ENCODE data around the gene MLLT3.
A peak's percentile ranks its signal among the peaks of the same experiment; 100 is the strongest.

Gene MLLT3

DNA sequence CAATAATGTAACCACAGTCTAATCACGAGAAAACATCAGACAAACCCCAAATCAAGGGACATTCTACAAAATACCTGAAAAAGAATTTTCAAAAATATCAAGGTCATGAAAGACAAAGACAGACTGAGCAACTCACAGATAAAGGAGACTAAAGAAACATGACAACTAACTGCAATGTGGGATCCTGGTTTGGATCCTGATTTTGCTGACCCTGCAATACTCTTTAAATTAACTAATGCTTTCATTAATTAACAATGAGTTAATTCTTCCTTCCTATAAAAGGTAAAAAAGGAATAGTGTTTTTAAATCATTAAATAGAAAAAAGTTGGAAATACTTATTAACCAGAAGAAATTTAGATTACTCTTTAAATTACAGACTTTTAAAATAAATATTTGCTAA is 103.6 kb downstream of the MLLT3 start:
- Mint-ChIP-seq H3K36me3 (ENCODE audit: low read depth) (peaks cover 15% of the 10 kb centered on the region), H3K4me3 (no peak overlapping the region), H3K4me1 (ENCODE audit: low read depth) (peaks cover 45% of the 10 kb centered on the region), H3K27ac (no peak overlapping the region), H3K9me3 (no peaks in the 10 kb centered on the region), H3K27me3 (ENCODE audit: low read depth) (no peaks in the 10 kb centered on the region)
- no peak for DNase-seq (ENCODE audit: low spot score)

DNA sequence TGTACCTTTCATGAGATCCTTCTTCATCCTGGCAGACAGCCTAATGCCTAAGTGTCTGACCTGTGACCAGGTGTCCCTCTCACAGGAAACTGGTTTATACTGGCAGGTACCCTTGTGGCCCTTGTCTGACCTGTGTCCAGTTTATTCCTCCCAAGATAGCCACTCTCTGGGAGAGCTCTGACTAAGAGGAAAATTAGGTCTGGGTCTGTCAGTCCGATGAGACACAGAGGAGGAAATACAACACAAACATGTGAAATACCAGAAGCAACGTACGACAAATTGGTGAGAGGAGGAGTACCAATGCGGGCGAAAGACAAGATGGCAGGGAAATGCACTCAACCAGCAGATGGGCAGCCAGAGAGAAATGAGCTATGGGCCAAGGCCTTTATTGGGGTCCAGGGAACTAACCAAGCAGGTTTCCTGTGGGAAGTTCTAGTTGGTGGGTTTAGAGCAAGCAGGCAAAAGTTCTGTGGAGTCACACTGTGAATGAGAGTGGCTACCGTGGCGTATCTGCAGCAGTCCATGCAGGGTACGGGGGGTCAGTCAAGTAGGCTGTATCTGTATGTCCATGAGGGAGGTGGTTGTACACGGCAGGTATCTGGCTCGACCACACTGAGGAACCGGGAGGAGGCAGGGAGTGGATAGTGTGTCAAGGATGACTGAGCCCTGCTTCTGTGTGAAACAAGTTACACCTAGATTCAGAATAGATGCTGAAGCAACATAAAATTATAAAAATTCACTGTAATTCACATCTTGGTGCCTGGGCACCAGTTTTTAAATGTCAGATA is 109.0 kb downstream of the MLLT3 start:
- Mint-ChIP-seq H3K4me3 (peak overlapping the region; percentile 42), H3K9me3 (no peaks in the 10 kb centered on the region), H3K27me3 (ENCODE audit: low read depth) (no peaks in the 10 kb centered on the region), H3K36me3 (ENCODE audit: low read depth) (peaks cover 19% of the 10 kb centered on the region), H3K27ac (peak overlapping the region; percentile 67), H3K4me1 (ENCODE audit: low read depth) (peaks cover 69% of the 10 kb centered on the region)
- no peak for DNase-seq (ENCODE audit: low spot score)

- Mint-ChIP-seq H3K27ac (peak overlapping the region; percentile 4), H3K9me3 (no peaks in the 10 kb centered on the region), H3K4me3 (peak overlapping the region; percentile 42), H3K36me3 (ENCODE audit: low read depth) (peaks cover 18% of the 10 kb centered on the region), H3K4me1 (ENCODE audit: low read depth) (peaks cover 72% of the 10 kb centered on the region), H3K27me3 (ENCODE audit: low read depth) (no peaks in the 10 kb centered on the region)
- no peak for DNase-seq (ENCODE audit: low spot score)
Measured at GRCh38 chr9:20512636-20513035, 109.7 kb downstream of the MLLT3 start.

DNA sequence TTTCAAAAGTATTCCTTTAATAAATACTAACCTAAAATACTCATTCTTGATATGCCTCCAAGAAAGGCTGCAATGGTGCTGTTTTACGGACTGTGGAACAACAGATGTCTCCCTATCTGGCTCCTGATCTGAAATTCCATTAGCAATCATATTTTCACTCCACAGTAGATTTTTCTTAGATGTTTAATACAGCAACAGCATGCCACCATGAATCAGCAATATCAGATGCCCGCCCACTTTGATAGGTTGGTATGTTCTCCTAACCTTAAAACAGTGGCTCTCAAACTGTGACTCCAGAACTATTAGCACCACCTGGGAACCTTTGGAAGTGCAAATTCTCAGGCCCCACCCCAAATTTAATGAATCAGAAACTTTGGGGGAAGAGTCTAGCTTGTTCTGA is 110.2 kb downstream of the MLLT3 start:
- DNase-seq (ENCODE audit: low spot score): no peak
- Mint-ChIP-seq H3K27ac (no peak overlapping the region), H3K27me3 (ENCODE audit: low read depth) (no peaks in the 10 kb centered on the region), H3K9me3 (no peaks in the 10 kb centered on the region), H3K4me1 (ENCODE audit: low read depth) (peaks cover 72% of the 10 kb centered on the region), H3K4me3 (no peak overlapping the region), H3K36me3 (ENCODE audit: low read depth) (peaks cover 18% of the 10 kb centered on the region)

DNA sequence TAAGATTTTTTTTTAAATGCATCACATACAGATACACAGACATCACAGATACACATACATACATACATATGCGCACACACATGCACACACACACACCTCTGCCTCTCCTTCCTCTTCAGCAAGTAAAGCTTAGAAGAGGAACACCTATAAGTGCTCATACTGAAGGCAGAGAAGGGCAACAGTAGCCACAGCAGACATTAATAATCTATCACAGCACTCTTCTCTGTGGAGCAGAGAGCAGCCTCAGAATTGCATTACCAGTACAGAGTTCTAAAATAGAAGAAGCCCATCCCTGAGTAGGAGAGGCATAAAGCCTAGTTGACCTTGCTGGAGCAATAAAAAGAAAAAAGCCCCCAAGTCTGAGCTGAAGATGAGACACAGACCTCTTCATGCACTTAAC is 110.6 kb downstream of the MLLT3 start:
- no peak for DNase-seq (ENCODE audit: low spot score)
- Mint-ChIP-seq H3K27me3 (ENCODE audit: low read depth) (no peaks in the 10 kb centered on the region), H3K4me1 (ENCODE audit: low read depth) (peaks cover 73% of the 10 kb centered on the region), H3K36me3 (ENCODE audit: low read depth) (peaks cover 18% of the 10 kb centered on the region), H3K4me3 (no peak overlapping the region), H3K27ac (no peak overlapping the region), H3K9me3 (no peaks in the 10 kb centered on the region)

- H3K9me3 Mint-ChIP-seq: no peaks in the 10 kb centered on the region
- H3K4me1 Mint-ChIP-seq (ENCODE audit: low read depth): peaks cover 73% of the 10 kb centered on the region
- peak overlapping the region; percentile 44 for H3K4me3 Mint-ChIP-seq
- no peak for DNase-seq (ENCODE audit: low spot score)
- peak overlapping the region; percentile 9 for H3K27ac Mint-ChIP-seq
- peaks cover 16% of the 10 kb centered on the region for H3K36me3 Mint-ChIP-seq (ENCODE audit: low read depth)
- no peaks in the 10 kb centered on the region for H3K27me3 Mint-ChIP-seq (ENCODE audit: low read depth)
Measured at GRCh38 chr9:20509466-20509865, 112.8 kb downstream of the MLLT3 start.

GRCh38 chr9:20508242-20508641 is 114.1 kb downstream of the MLLT3 start:
- Mint-ChIP-seq H3K27ac (peak overlapping the region; percentile 61), H3K9me3 (no peaks in the 10 kb centered on the region), H3K27me3 (ENCODE audit: low read depth) (no peaks in the 10 kb centered on the region), H3K4me1 (ENCODE audit: low read depth) (peaks cover 69% of the 10 kb centered on the region), H3K36me3 (ENCODE audit: low read depth) (peaks cover 20% of the 10 kb centered on the region), H3K4me3 (peak overlapping the region; percentile 44)
- DNase-seq (ENCODE audit: low spot score): peak; percentile 54

GRCh38 chr9:20507431-20507830 is 114.9 kb downstream of the MLLT3 start:
- Mint-ChIP-seq H3K9me3 (no peaks in the 10 kb centered on the region), H3K4me3 (peak overlapping the region; percentile 44), H3K4me1 (ENCODE audit: low read depth) (peaks cover 61% of the 10 kb centered on the region), H3K36me3 (ENCODE audit: low read depth) (peaks cover 17% of the 10 kb centered on the region), H3K27me3 (ENCODE audit: low read depth) (no peaks in the 10 kb centered on the region), H3K27ac (no peak overlapping the region)
- DNase-seq (ENCODE audit: low spot score): no peak

- Mint-ChIP-seq H3K9me3 (no peaks in the 10 kb centered on the region), H3K4me1 (ENCODE audit: low read depth) (peaks cover 52% of the 10 kb centered on the region), H3K27me3 (ENCODE audit: low read depth) (no peaks in the 10 kb centered on the region), H3K4me3 (no peak overlapping the region), H3K27ac (no peak overlapping the region), H3K36me3 (ENCODE audit: low read depth) (peaks cover 17% of the 10 kb centered on the region)
- DNase-seq (ENCODE audit: low spot score): no peak
Measured at GRCh38 chr9:20506099-20506900, 116.0 kb downstream of the MLLT3 start.

DNA sequence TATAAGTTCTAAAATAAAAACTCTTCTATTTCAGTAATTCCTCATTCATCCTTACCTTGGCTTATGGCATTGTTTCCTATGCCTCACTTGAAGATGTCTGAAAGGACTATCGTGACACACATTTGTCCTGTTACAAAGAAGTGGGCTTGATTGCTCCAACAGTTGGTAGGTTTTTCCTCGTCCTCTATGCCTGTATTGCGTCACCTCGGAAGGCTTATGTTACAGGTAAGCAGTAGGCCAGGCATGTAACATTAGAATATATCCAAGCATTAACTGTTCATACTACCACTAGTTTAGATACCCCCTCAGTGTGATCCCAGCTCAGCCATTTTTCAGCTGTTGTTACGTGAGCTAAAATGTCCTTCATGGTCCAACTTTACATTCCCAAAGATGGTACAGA is 116.7 kb downstream of the MLLT3 start:
- H3K36me3 Mint-ChIP-seq (ENCODE audit: low read depth): peaks cover 17% of the 10 kb centered on the region
- no peaks in the 10 kb centered on the region for H3K9me3 Mint-ChIP-seq
- H3K27ac Mint-ChIP-seq: no peak overlapping the region
- no peak overlapping the region for H3K4me3 Mint-ChIP-seq
- peaks cover 57% of the 10 kb centered on the region for H3K4me1 Mint-ChIP-seq (ENCODE audit: low read depth)
- no peaks in the 10 kb centered on the region for H3K27me3 Mint-ChIP-seq (ENCODE audit: low read depth)
- DNase-seq (ENCODE audit: low spot score): no peak

DNA sequence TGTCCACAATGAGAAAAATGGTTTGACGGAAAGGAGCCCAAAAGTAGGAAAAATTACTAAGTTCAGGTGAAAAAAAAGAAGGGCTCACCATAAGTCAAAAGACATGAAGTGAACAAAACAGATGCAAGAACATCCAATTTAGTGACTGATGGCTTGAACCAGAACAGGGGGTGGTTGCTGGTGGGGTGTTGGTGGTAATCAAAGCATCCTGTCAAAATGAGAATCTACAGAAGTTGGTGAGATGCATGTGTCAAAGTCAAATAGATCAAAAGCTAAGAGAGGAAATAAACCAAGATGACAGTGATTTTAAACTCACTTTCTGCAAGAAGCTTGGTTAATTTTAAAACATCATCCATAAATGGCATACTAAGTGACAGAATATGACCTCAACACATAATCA is 117.4 kb downstream of the MLLT3 start:
- no peak for DNase-seq (ENCODE audit: low spot score)
- Mint-ChIP-seq H3K36me3 (ENCODE audit: low read depth) (peaks cover 15% of the 10 kb centered on the region), H3K27me3 (ENCODE audit: low read depth) (no peaks in the 10 kb centered on the region), H3K27ac (peak overlapping the region; percentile 73), H3K9me3 (no peaks in the 10 kb centered on the region), H3K4me1 (ENCODE audit: low read depth) (peaks cover 57% of the 10 kb centered on the region), H3K4me3 (peak overlapping the region; percentile 8)

DNA sequence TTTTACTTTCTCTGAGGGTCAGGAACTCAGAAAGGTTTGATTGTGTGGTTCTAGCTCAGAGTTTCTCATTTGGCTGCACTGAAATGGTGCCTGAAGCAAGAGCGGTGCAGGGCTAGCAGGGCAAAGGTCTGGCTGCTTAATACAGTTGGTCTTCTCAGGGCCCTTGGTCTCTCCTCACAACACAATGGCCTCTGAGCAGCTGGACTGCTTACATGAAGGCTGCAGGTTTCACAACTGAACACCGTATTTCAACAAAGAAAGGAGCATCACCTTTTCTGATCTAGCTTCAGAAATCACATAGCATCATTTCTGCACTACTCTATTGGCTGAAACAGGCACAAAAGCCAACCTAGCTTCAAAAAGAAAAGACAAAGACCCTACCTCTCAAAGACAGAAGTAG is 122.2 kb downstream of the MLLT3 start:
- Mint-ChIP-seq H3K9me3 (no peaks in the 10 kb centered on the region), H3K4me1 (ENCODE audit: low read depth) (peaks cover 33% of the 10 kb centered on the region), H3K4me3 (no peak overlapping the region), H3K36me3 (ENCODE audit: low read depth) (peaks cover 17% of the 10 kb centered on the region), H3K27me3 (ENCODE audit: low read depth) (no peaks in the 10 kb centered on the region), H3K27ac (no peak overlapping the region)
- no peak for DNase-seq (ENCODE audit: low spot score)

DNA sequence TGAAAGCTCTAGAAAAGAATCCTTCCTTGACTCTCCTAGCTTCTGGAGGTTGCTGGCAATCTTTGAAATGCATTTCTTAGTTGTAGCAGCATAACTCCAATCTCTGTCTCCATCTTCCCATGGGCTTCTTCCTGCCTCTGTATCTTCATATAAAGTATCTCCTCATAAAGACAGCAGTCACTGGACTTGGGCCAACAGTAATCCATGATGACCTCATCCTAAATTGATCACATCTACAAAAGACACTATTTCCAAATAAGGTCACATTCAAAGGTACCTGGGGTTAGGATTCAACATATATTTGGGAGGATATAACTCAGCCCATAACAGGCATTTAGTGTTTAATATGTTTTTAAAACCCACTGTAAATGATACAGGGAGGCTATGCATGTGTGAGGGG is 123.3 kb downstream of the MLLT3 start:
- DNase-seq (ENCODE audit: low spot score): no peak
- Mint-ChIP-seq H3K4me1 (ENCODE audit: low read depth) (peaks cover 27% of the 10 kb centered on the region), H3K4me3 (no peak overlapping the region), H3K36me3 (ENCODE audit: low read depth) (peaks cover 12% of the 10 kb centered on the region), H3K27ac (no peak overlapping the region), H3K27me3 (ENCODE audit: low read depth) (no peaks in the 10 kb centered on the region), H3K9me3 (no peaks in the 10 kb centered on the region)

DNA sequence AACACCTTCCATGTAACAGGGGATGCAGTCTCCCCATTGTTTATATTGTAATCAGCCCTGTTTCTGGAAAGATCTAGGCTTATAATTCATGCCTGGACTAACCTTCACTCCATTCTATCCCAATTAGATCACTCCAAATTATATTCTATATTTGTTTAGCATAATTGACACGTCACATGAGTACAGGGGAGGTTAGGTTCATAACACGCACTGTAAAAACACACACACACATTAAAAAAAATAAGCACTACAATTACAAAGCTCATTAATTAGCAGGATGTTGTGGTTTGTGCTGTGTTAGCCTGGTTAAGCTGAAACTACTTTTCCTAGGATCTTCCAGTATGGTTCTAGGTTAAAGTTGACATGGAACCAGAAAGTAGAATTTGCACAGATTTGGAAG is 126.0 kb downstream of the MLLT3 start:
- no peak overlapping the region for H3K27ac Mint-ChIP-seq
- no peak overlapping the region for H3K4me3 Mint-ChIP-seq
- DNase-seq (ENCODE audit: low spot score): no peak
- H3K27me3 Mint-ChIP-seq (ENCODE audit: low read depth): no peaks in the 10 kb centered on the region
- H3K36me3 Mint-ChIP-seq (ENCODE audit: low read depth): peaks cover 6% of the 10 kb centered on the region
- H3K4me1 Mint-ChIP-seq (ENCODE audit: low read depth): peaks cover 22% of the 10 kb centered on the region
- H3K9me3 Mint-ChIP-seq: no peaks in the 10 kb centered on the region
